CD14-positive monocyte (primary cell): ENCODE results near the gene ILF2. TPM values are rescaled to one million over a fixed set of nuclear protein-coding genes. Genes with fewer than 3 reads are reported as not detected.

Source experiments
- DNase-seq, 3 donors: peaks; one replicate each; pipeline ENCODE4 v3.0.0-alpha.2; 2011 to 2022
- H2AFZ ChIP-seq: 2 replicates; pipeline ENCODE4 v1.6.0; 2012; ENCODE audit warnings: mild to moderate bottlenecking, low read depth, low read length, inconsistent platforms; ENCODE audit not compliant: insufficient read depth, poor library complexity, severe bottlenecking
- H3K27ac ChIP-seq, 2 donors: 1 replicate in 1 of 2; 2 replicates in 1 of 2; pipeline ENCODE4 v1.5.1; 2012 to 2013; ENCODE audit warnings: low read length in 2 of 2, control low read depth in 1 of 2, inconsistent platforms in 1 of 2, low read depth in 1 of 2, mild to moderate bottlenecking in 1 of 2
- H3K27me3 ChIP-seq, 2 donors: one replicate each; pipeline versions ENCODE4 v1.6.0 to v1.6.1; 2011 to 2013; ENCODE audit warnings: low read length in 2 of 2; ENCODE audit not compliant: control insufficient read depth in 2 of 2, insufficient read depth in 2 of 2
- H3K36me3 ChIP-seq, 2 donors: replicated peaks in 1 of 2; 1 replicate in 1 of 2; 2 replicates in 1 of 2; pipeline versions ENCODE4 v1.5.1 to v1.6.1; 2012 to 2013; ENCODE audit warnings: low read length in 2 of 2, control low read depth in 1 of 2, inconsistent platforms in 1 of 2, mild to moderate bottlenecking in 1 of 2; ENCODE audit not compliant: insufficient read depth in 2 of 2, control insufficient read depth in 1 of 2
- H3K4me1 ChIP-seq, 2 donors: 1 replicate in 1 of 2; 2 replicates in 1 of 2; pipeline versions ENCODE4 v1.5.1 to v1.6.1; 2012 to 2013; ENCODE audit warnings: low read length in 2 of 2, control low read depth in 1 of 2, inconsistent platforms in 1 of 2, mild to moderate bottlenecking in 1 of 2, moderate library complexity in 1 of 2; ENCODE audit not compliant: insufficient read depth in 2 of 2, control insufficient read depth in 1 of 2
- H3K4me2 ChIP-seq: replicated peaks from 2 replicates; pipeline ENCODE3; 2012; ENCODE audit warnings: low read length, moderate library complexity, mild to moderate bottlenecking; ENCODE audit not compliant: poor library complexity, severe bottlenecking; ENCODE audit errors: extremely low read depth
- H3K4me3 ChIP-seq, 3 experiments: fragments of 200-600 bp in 1 of 3; sonication (generic) in 1 of 3; replicated peaks in 1 of 3; 1 replicate in 2 of 3; 2 replicates in 1 of 3; pipeline ENCODE4 v1.5.1; 2011 to 2013; ENCODE audit warnings: low read length in 3 of 3, mild to moderate bottlenecking in 3 of 3, control low read depth in 2 of 3, low read depth in 2 of 3, inconsistent platforms in 1 of 3, moderate library complexity in 1 of 3
- H3K79me2 ChIP-seq: 2 replicates; pipeline ENCODE4 v1.6.0; 2012; ENCODE audit warnings: mild to moderate bottlenecking, control low read depth, inconsistent platforms, low read length, moderate library complexity; ENCODE audit not compliant: insufficient read depth
- H3K9ac ChIP-seq: 2 replicates; pipeline ENCODE4 v1.6.0; 2017; ENCODE audit warnings: low read length, mild to moderate bottlenecking; ENCODE audit not compliant: insufficient read depth, poor library complexity, severe bottlenecking
- H3K9me3 ChIP-seq, 2 donors: replicated peaks in 1 of 2; 1 replicate in 1 of 2; 2 replicates in 1 of 2; pipeline versions ENCODE4 v1.5.1 to v1.6.1; 2012 to 2013; ENCODE audit warnings: low read length in 2 of 2, control low read depth in 1 of 2; ENCODE audit not compliant: control insufficient read depth in 1 of 2, insufficient read depth in 1 of 2
- H4K20me1 ChIP-seq: 2 replicates; pipeline ENCODE4 v1.6.0; 2012; ENCODE audit warnings: mild to moderate bottlenecking, low read length, control low read depth, moderate library complexity; ENCODE audit not compliant: insufficient read depth
- H3K27ac Mint-ChIP-seq, 7 donors: one replicate each; pipeline ENCODE4 v1.8.0; 2020; ENCODE audit warnings: mild to moderate bottlenecking in 7 of 7, mixed read lengths in 7 of 7, moderate library complexity in 6 of 7, inconsistent platforms in 2 of 7
- H3K27me3 Mint-ChIP-seq, 3 donors: one replicate each; pipeline ENCODE4 v1.8.0; 2021 to 2022; ENCODE audit warnings: low read depth in 3 of 3, mild to moderate bottlenecking in 3 of 3, mixed read lengths in 3 of 3, moderate library complexity in 3 of 3, inconsistent platforms in 1 of 3
- H3K36me3 Mint-ChIP-seq, 2 donors: one replicate each; pipeline ENCODE4 v1.8.0; 2020; ENCODE audit warnings: mixed read lengths in 2 of 2, inconsistent platforms in 1 of 2, mild to moderate bottlenecking in 1 of 2
- H3K4me1 Mint-ChIP-seq: one replicate; pipeline ENCODE4 v1.8.0; 2020; ENCODE audit warnings: mild to moderate bottlenecking, mixed read lengths
- H3K4me3 Mint-ChIP-seq, 2 donors: one replicate each; pipeline ENCODE4 v1.8.0; 2020; ENCODE audit warnings: mild to moderate bottlenecking in 2 of 2, mixed read lengths in 2 of 2, moderate library complexity in 1 of 2
- H3K9me3 Mint-ChIP-seq, 7 donors: one replicate each; pipeline ENCODE4 v1.8.0; 2020 to 2022; ENCODE audit warnings: mixed read lengths in 7 of 7, mild to moderate bottlenecking in 6 of 7, moderate library complexity in 6 of 7, inconsistent platforms in 2 of 7
- WGBS: methylation state at CpG from one replicate; pipeline ENCODE4 v1.1.5; 2013; ENCODE audit warnings: missing lambda C conversion rate; ENCODE audit not compliant: insufficient coverage; 5-methylcytosine and 5-hydroxymethylcytosine counted together
- intact Hi-C, 2 donors: fragments of 100-400 bp; cut with micrococcal nuclease; formaldehyde crosslinking; loops; one replicate each; pipeline versions ENCODE4 v1.15.0 to v1.15.1; 2023
- polyA plus RNA-seq, 3 donors: library from polyadenylated mRNA; depleted of rRNA in 1 of 3; unstranded in 2 of 3; stranded (reverse) in 1 of 3; fragments of 300-500 nt in 2 of 3; fragments of >200 nt in 1 of 3; fragmentation: Illumina TruSeq in 2 of 3; gene quantifications; 1 replicate in 2 of 3; 2 replicates in 1 of 3; pipeline ENCODE4 v1.2.3, GENCODE V29; 2012 to 2021
- TF ChIP-seq, protein P1 (sequence below): fragments of 200-600 bp; IDR thresholded peaks from one replicate; pipeline ENCODE4 v1.8.0; 2022; ENCODE audit warnings: antibody characterized with exemption, mild to moderate bottlenecking

Gene ILF2
- polyA plus RNA-seq, 3 donors: 103 to 118 (median 115) TPM

DNA sequence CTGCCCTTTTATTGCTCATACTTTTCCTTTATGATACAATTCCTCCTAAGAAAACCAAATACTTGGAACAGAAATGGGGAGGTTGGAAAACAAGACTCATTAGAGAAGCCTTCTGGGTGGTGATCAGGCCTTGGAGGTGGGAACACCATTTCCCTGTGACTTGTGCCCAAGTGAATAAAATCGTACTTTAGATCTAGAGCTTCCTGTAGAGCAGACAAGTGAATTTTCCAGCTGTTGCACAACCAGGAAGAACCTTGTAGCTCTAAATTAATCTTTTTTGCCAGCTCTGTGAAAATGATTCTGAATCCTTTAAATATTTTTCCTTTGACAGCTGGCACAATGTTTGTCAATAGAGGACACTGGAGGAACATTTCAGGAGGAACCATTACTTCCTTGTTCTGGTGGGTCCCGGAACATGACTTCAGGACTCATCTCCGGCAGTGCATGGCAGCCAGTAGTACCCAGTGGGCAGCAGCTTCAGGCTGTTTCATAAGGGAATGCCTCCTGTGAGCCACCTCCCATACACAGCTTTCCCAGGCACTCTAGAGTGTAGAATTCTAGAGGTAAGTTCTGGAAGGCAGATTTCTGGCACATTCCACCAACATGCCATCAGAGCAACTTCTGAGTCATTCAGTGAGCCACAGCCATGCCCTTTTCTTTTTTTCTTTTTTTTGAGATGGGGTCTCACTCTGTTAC, 17.8 kb downstream of the ILF2 start:
- intact Hi-C loops: no loop called here
- Mint-ChIP-seq H3K4me1 (peaks cover 17% of the 10 kb centered on the region), H3K27me3 (peaks cover 0 to 2% (median 2%) of the 10 kb centered on the region in 3 donors), H3K4me3 (peak overlapping the region in 1 of 2 donors; percentile 59), H3K9me3 (no peaks in the 10 kb centered on the region), H3K36me3 (peaks cover 0 to 1% of the 10 kb centered on the region in 2 donors), H3K27ac (peak overlapping the region; percentile 24 to 85 (median 82))
- peak overlapping the region in 1 of 3 experiments; percentile 34 for H3K4me3 ChIP-seq
- H3K4me2 ChIP-seq: peak overlapping the region; percentile 47
- H4K20me1 ChIP-seq: no peaks in the 10 kb centered on the region
- peaks cover 14 to 17% of the 10 kb centered on the region in 2 donors for H3K4me1 ChIP-seq
- peak in 2 of 3 donors; percentile 60 to 63 for DNase-seq
- no peaks in the 10 kb centered on the region for H3K79me2 ChIP-seq
- H3K9me3 ChIP-seq: no peaks in the 10 kb centered on the region
- no peak overlapping the region for H3K9ac ChIP-seq
- peak overlapping the region; percentile 41 to 66 for H3K27ac ChIP-seq
- 0% methylated on average over 2 of the region's 3 CpGs for WGBS
- peak overlapping the region; percentile 78 for H2AFZ ChIP-seq
- TF ChIP-seq, protein P1, sequence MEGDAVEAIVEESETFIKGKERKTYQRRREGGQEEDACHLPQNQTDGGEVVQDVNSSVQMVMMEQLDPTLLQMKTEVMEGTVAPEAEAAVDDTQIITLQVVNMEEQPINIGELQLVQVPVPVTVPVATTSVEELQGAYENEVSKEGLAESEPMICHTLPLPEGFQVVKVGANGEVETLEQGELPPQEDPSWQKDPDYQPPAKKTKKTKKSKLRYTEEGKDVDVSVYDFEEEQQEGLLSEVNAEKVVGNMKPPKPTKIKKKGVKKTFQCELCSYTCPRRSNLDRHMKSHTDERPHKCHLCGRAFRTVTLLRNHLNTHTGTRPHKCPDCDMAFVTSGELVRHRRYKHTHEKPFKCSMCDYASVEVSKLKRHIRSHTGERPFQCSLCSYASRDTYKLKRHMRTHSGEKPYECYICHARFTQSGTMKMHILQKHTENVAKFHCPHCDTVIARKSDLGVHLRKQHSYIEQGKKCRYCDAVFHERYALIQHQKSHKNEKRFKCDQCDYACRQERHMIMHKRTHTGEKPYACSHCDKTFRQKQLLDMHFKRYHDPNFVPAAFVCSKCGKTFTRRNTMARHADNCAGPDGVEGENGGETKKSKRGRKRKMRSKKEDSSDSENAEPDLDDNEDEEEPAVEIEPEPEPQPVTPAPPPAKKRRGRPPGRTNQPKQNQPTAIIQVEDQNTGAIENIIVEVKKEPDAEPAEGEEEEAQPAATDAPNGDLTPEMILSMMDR: no peak
- no peaks in the 10 kb centered on the region for H3K27me3 ChIP-seq
- H3K36me3 ChIP-seq: no peaks in the 10 kb centered on the region

DNA sequence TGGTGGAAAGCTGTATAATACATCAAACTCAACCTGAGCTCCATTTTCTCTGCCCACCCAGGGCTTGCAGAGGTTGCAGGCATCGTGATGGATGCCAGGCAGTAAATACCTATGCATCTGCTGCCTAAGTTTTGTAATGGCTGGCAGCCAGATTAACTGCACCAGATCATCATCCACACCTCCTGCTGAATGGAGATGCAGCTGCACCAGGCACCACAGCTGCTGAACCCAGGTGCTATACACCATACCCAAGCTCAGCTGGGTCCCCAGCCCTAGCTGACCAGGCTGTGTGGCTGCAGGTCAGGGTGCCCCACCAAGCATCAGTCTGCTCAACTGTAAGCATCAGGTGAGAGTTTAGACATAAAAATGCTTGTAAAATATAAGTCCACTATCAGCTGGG, 19.0 kb downstream of the ILF2 start:
- Histone ChIP-seq H3K9me3 (no peaks in the 10 kb centered on the region), H3K27ac (no peak overlapping the region), H3K36me3 (no peaks in the 10 kb centered on the region), H2AFZ (no peak overlapping the region), H3K4me3 (no peak overlapping the region), H3K9ac (no peak overlapping the region), H4K20me1 (no peaks in the 10 kb centered on the region), H3K4me2 (no peak overlapping the region), H3K27me3 (no peaks in the 10 kb centered on the region), H3K79me2 (no peaks in the 10 kb centered on the region), H3K4me1 (peaks cover 25 to 26% of the 10 kb centered on the region in 2 donors)
- H3K4me3 Mint-ChIP-seq: no peak overlapping the region
- peaks cover 0 to 2% (median 0%) of the 10 kb centered on the region in 7 donors for H3K9me3 Mint-ChIP-seq
- intact Hi-C loops: no loop called here
- H3K27me3 Mint-ChIP-seq: peaks cover 0 to 2% (median 2%) of the 10 kb centered on the region in 3 donors
- peaks cover 0 to 6% of the 10 kb centered on the region in 2 donors for H3K36me3 Mint-ChIP-seq
- H3K27ac Mint-ChIP-seq: no peak overlapping the region
- WGBS: 83% methylated on average over 1 of the region's 1 CpG
- TF ChIP-seq, protein P1: no peak
- DNase-seq: no peak
- peaks cover 27% of the 10 kb centered on the region for H3K4me1 Mint-ChIP-seq
